Gastrocnemius medialis (tissue), 4 donors: ENCODE results near the gene PITPNM2. TPM values are rescaled to one million over a fixed set of nuclear protein-coding genes. Genes with fewer than 3 reads are reported as not detected.

ENCODE experiments used
- ATAC-seq, 2 donors: fragments of 150-250 bp; one replicate each; pipeline ENCODE4 v1.9.1; 2016
- DNase-seq, 2 donors: peaks; one replicate each; pipeline ENCODE4 v3.0.0-alpha.2; 2019
- H3K27ac ChIP-seq, 4 donors: fragments of 200-600 bp; sonication (generic); 1 replicate in 1 of 4; 2 replicates in 3 of 4; pipeline ENCODE4 v1.5.1; 2016 to 2018; ENCODE audit warnings: mild to moderate bottlenecking in 2 of 4, moderate library complexity in 1 of 4
- H3K27me3 ChIP-seq, 3 donors: fragments of 200-600 bp; sonication (generic) in 2 of 3; 1 replicate in 1 of 3; 2 replicates in 2 of 3; pipeline versions ENCODE4 v1.5.1 to v1.6.0; 2016 to 2019; ENCODE audit warnings: mild to moderate bottlenecking in 1 of 3, moderate library complexity in 1 of 3
- H3K36me3 ChIP-seq, 2 donors: fragments of 200-600 bp; sonication (generic) in 1 of 2; one replicate each; pipeline ENCODE4 v1.5.1; 2017 to 2018
- H3K4me1 ChIP-seq, 2 donors: fragments of 200-600 bp; sonication (generic) in 1 of 2; one replicate each; pipeline ENCODE4 v1.5.1; 2016 to 2017; ENCODE audit warnings: mild to moderate bottlenecking in 2 of 2
- H3K4me3 ChIP-seq, 4 donors: fragments of 200-600 bp; sonication (generic) in 3 of 4; 1 replicate in 1 of 4; 2 replicates in 3 of 4; pipeline ENCODE4 v1.5.1; 2016 to 2019; ENCODE audit warnings: mild to moderate bottlenecking in 2 of 4
- H3K9me3 ChIP-seq, 3 donors: fragments of 200-600 bp; sonication (generic) in 2 of 3; 1 replicate in 1 of 3; 2 replicates in 2 of 3; pipeline ENCODE4 v1.5.1; 2016 to 2019
- POLR2A ChIP-seq, 2 donors: fragments of 450-650 bp; IDR thresholded peaks; one replicate each; pipeline ENCODE4 v1.6.1; 2017; ENCODE audit warnings: antibody characterized with exemption in 2 of 2, mild to moderate bottlenecking in 2 of 2, moderate library complexity in 2 of 2
- in situ Hi-C, 4 donors: fragments of 200-750 bp; cut with MboI; loops; one replicate each; pipeline versions ENCODE4 v1.15.0 to v1.8.0; 2017; ENCODE audit warnings: low sequenced_read_pairs in 4 of 4
- intact Hi-C: fragments of 100-400 bp; cut with DNase I; formaldehyde crosslinking; loops from one replicate; pipeline ENCODE4 v1.15.1; 2023; ENCODE audit warnings: low total_unique reads
- total RNA-seq, 4 donors: library from RNA; depleted of rRNA; stranded (reverse); fragments of >200 nt; gene quantifications; one replicate each; pipeline versions ENCODE4 v1.1.0 to v1.2.3, GENCODE V29; 2016
- TF ChIP-seq, protein P1 (sequence below), 5 experiments: fragments of 450-650 bp in 3 of 5; fragments of 200-600 bp in 2 of 5; sonication (generic) in 2 of 5; IDR thresholded peaks in 4 of 5; conservative IDR thresholded peaks in 1 of 5; 1 replicate in 4 of 5; 2 replicates in 1 of 5; pipeline ENCODE4 v1.5.1; 2016 to 2019; ENCODE audit warnings: antibody characterized with exemption in 5 of 5, mild to moderate bottlenecking in 3 of 5, moderate library complexity in 3 of 5

Gene PITPNM2
- total RNA-seq, 4 donors from 2014 or later, result 2.1 to 3.8 (median 3.3) TPM

DNA sequence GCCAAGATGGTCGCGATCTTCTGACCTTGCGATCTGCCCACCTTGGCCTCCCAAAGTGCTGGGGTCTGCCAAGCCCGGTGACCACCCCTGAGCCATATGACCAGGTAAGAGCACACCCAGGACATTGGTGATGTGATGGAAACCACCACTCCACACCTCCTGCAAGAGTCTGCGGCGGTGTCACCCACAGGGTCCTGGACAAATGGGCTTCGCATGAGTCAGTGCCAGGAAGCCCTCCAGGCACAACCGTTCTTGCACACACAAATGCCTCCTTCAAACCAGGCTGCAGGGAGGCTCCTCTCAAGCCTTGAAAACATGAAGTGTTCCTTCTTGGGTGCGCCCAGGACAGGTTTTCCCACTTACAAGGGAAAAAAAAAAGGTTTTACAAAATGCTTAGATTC, 16.6 kb downstream of the PITPNM2 start:
- ATAC-seq (no peak), DNase-seq (no peak)
- in situ Hi-C loops (loop anchor here in 1 of 4 donors (10.0 kb wide), 1 partner anchor 89 kb away; no protein-coding TSS in a partner anchor), intact Hi-C loops (no loop called here)
- Histone ChIP-seq H3K27me3 (no peaks in the 10 kb centered on the region), H3K36me3 (no peaks in the 10 kb centered on the region), H3K4me3 (no peak overlapping the region), H3K9me3 (no peaks in the 10 kb centered on the region), H3K27ac (no peak overlapping the region), H3K4me1 (peaks cover 9 to 14% of the 10 kb centered on the region in 2 donors)
- no peak for TF ChIP-seq POLR2A (IDR thresholded peaks at IDR 0.05)
- TF ChIP-seq, protein P1, sequence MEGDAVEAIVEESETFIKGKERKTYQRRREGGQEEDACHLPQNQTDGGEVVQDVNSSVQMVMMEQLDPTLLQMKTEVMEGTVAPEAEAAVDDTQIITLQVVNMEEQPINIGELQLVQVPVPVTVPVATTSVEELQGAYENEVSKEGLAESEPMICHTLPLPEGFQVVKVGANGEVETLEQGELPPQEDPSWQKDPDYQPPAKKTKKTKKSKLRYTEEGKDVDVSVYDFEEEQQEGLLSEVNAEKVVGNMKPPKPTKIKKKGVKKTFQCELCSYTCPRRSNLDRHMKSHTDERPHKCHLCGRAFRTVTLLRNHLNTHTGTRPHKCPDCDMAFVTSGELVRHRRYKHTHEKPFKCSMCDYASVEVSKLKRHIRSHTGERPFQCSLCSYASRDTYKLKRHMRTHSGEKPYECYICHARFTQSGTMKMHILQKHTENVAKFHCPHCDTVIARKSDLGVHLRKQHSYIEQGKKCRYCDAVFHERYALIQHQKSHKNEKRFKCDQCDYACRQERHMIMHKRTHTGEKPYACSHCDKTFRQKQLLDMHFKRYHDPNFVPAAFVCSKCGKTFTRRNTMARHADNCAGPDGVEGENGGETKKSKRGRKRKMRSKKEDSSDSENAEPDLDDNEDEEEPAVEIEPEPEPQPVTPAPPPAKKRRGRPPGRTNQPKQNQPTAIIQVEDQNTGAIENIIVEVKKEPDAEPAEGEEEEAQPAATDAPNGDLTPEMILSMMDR (IDR thresholded peaks at IDR 0.05 in 4 of 5, conservative IDR thresholded peaks at IDR 0.05 in 1 of 5), result no peak

DNA sequence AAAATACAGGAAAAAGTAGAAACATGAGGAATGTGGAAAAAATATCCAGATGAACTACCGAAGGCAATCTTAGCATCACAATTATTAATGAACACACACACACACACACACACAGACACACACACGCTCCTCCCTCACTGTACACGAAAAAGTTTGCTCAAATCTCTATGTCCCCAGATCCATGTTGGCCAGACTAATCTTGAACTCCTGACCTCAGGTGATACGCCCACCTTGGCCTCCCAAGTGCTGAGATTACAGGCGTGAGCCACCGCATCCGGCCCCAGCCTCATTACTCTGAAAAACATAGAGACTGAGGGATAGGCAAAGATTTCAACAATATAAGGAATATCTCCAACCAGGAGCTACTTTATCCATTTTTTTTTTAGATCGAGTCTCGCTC, 17.2 kb downstream of the PITPNM2 start:
- no peaks in the 10 kb centered on the region for H3K9me3 ChIP-seq
- DNase-seq, result no peak
- no peak for TF ChIP-seq POLR2A (IDR thresholded peaks at IDR 0.05)
- TF ChIP-seq, protein P1 (IDR thresholded peaks at IDR 0.05 in 4 of 5, conservative IDR thresholded peaks at IDR 0.05 in 1 of 5), result no peak
- no peaks in the 10 kb centered on the region for H3K27me3 ChIP-seq
- intact Hi-C loops, result no loop called here
- no peak for ATAC-seq
- no peak overlapping the region for H3K27ac ChIP-seq
- in situ Hi-C loops, result loop anchor here in 1 of 4 donors (10.0 kb wide), 1 partner anchor 89 kb away; no protein-coding TSS in a partner anchor
- no peak overlapping the region for H3K4me3 ChIP-seq
- no peaks in the 10 kb centered on the region for H3K36me3 ChIP-seq
- H3K4me1 ChIP-seq, result peaks cover 9 to 14% of the 10 kb centered on the region in 2 donors

DNA sequence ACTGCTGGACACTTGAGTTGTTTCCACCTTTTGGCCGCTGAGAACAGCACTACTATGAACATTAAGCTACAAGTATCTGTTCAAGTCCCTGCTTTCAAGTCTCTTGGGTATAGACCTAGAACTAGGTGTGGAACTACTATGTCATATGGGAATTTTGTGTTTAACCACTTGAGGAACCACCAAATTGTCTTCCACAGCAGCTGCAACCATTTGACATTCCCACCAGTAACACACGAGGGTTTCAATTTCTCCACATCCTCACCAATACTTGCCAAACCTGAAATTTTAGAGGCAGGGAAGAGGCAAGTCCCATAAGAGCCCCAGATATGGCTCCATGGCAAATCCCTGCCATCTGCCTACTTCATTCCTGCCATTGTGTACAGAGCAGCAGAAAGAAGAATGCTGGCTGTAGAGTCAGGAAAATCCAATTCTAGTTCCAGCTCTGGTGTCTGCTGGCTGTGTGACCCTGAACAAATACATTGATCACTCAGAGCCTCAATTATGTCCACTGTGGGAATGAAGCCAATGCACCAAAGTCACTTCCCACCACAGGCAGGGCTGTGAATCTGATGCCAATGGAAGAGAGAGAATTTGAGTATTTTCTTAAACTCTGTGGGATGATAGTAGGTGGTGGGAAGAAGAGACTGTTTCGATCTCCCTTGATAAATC, 17.8 kb downstream of the PITPNM2 start:
- no peaks in the 10 kb centered on the region for H3K27me3 ChIP-seq
- DNase-seq (no peak), ATAC-seq (no peak)
- no peaks in the 10 kb centered on the region for H3K9me3 ChIP-seq
- intact Hi-C loops (no loop called here), in situ Hi-C loops (loop anchor here in 1 of 4 donors (10.0 kb wide), 1 partner anchor 88 kb away; no protein-coding TSS in a partner anchor)
- TF ChIP-seq POLR2A (IDR thresholded peaks at IDR 0.05), result no peak
- TF ChIP-seq, protein P1 (IDR thresholded peaks at IDR 0.05 in 4 of 5, conservative IDR thresholded peaks at IDR 0.05 in 1 of 5), result no peak
- no peaks in the 10 kb centered on the region for H3K36me3 ChIP-seq
- no peak overlapping the region for H3K27ac ChIP-seq
- no peak overlapping the region for H3K4me3 ChIP-seq
- peaks cover 9 to 14% of the 10 kb centered on the region in 2 donors for H3K4me1 ChIP-seq

- Histone ChIP-seq H3K9me3 (no peaks in the 10 kb centered on the region), H3K27ac (peak overlapping the region; percentile 49 to 61 (median 57)), H3K27me3 (no peaks in the 10 kb centered on the region), H3K4me3 (no peak overlapping the region), H3K36me3 (no peaks in the 10 kb centered on the region), H3K4me1 (peaks cover 9 to 14% of the 10 kb centered on the region in 2 donors)
- DNase-seq, result no peak
- ATAC-seq, result peak; percentile 25 to 68
- TF ChIP-seq, protein P1 (IDR thresholded peaks at IDR 0.05 in 4 of 5, conservative IDR thresholded peaks at IDR 0.05 in 1 of 5), result no peak
- TF ChIP-seq POLR2A (IDR thresholded peaks at IDR 0.05), result peak in 1 of 2 donors; percentile 6
- intact Hi-C loops (no loop called here), in situ Hi-C loops (loop anchor here in 1 of 4 donors (10.0 kb wide), 1 partner anchor 87 kb away; no protein-coding TSS in a partner anchor)
Measured at GRCh38 chr12:123131879-123132402, 18.9 kb downstream of the PITPNM2 start.
